Gastrocnemius medialis (tissue), 4 donors: ENCODE data around the gene EFCAB11. TPM values are rescaled to one million over a fixed set of nuclear protein-coding genes. Genes with fewer than 3 reads are reported as not detected.

Source experiments
- ATAC-seq, 2 donors: fragments of 150-250 bp; one replicate each; pipeline ENCODE4 v1.9.1; 2016
- DNase-seq, 2 donors: peaks; one replicate each; pipeline ENCODE4 v3.0.0-alpha.2; 2019
- H3K27ac ChIP-seq, 4 donors: fragments of 200-600 bp; sonication (generic); 1 replicate in 1 of 4; 2 replicates in 3 of 4; pipeline ENCODE4 v1.5.1; 2016 to 2018; ENCODE audit warnings: mild to moderate bottlenecking in 2 of 4, moderate library complexity in 1 of 4
- H3K27me3 ChIP-seq, 3 donors: fragments of 200-600 bp; sonication (generic) in 2 of 3; 1 replicate in 1 of 3; 2 replicates in 2 of 3; pipeline versions ENCODE4 v1.5.1 to v1.6.0; 2016 to 2019; ENCODE audit warnings: mild to moderate bottlenecking in 1 of 3, moderate library complexity in 1 of 3
- H3K36me3 ChIP-seq, 2 donors: fragments of 200-600 bp; sonication (generic) in 1 of 2; one replicate each; pipeline ENCODE4 v1.5.1; 2017 to 2018
- H3K4me1 ChIP-seq, 2 donors: fragments of 200-600 bp; sonication (generic) in 1 of 2; one replicate each; pipeline ENCODE4 v1.5.1; 2016 to 2017; ENCODE audit warnings: mild to moderate bottlenecking in 2 of 2
- H3K4me3 ChIP-seq, 4 donors: fragments of 200-600 bp; sonication (generic) in 3 of 4; 1 replicate in 1 of 4; 2 replicates in 3 of 4; pipeline ENCODE4 v1.5.1; 2016 to 2019; ENCODE audit warnings: mild to moderate bottlenecking in 2 of 4
- H3K9me3 ChIP-seq, 3 donors: fragments of 200-600 bp; sonication (generic) in 2 of 3; 1 replicate in 1 of 3; 2 replicates in 2 of 3; pipeline ENCODE4 v1.5.1; 2016 to 2019
- POLR2A ChIP-seq, 2 donors: fragments of 450-650 bp; IDR thresholded peaks; one replicate each; pipeline ENCODE4 v1.6.1; 2017; ENCODE audit warnings: antibody characterized with exemption in 2 of 2, mild to moderate bottlenecking in 2 of 2, moderate library complexity in 2 of 2
- in situ Hi-C, 4 donors: fragments of 200-750 bp; cut with MboI; loops; one replicate each; pipeline versions ENCODE4 v1.15.0 to v1.8.0; 2017; ENCODE audit warnings: low sequenced_read_pairs in 4 of 4
- intact Hi-C: fragments of 100-400 bp; cut with DNase I; formaldehyde crosslinking; loops from one replicate; pipeline ENCODE4 v1.15.1; 2023; ENCODE audit warnings: low total_unique reads
- total RNA-seq, 4 donors: library from RNA; depleted of rRNA; stranded (reverse); fragments of >200 nt; gene quantifications; one replicate each; pipeline versions ENCODE4 v1.1.0 to v1.2.3, GENCODE V29; 2016
- TF ChIP-seq, protein P1 (sequence below), 5 experiments: fragments of 450-650 bp in 3 of 5; fragments of 200-600 bp in 2 of 5; sonication (generic) in 2 of 5; IDR thresholded peaks in 4 of 5; conservative IDR thresholded peaks in 1 of 5; 1 replicate in 4 of 5; 2 replicates in 1 of 5; pipeline ENCODE4 v1.5.1; 2016 to 2019; ENCODE audit warnings: antibody characterized with exemption in 5 of 5, mild to moderate bottlenecking in 3 of 5, moderate library complexity in 3 of 5

Gene EFCAB11
- total RNA-seq, 4 donors from 2014 or later, result 0.69 to 1.6 (median 1.6) TPM

DNA sequence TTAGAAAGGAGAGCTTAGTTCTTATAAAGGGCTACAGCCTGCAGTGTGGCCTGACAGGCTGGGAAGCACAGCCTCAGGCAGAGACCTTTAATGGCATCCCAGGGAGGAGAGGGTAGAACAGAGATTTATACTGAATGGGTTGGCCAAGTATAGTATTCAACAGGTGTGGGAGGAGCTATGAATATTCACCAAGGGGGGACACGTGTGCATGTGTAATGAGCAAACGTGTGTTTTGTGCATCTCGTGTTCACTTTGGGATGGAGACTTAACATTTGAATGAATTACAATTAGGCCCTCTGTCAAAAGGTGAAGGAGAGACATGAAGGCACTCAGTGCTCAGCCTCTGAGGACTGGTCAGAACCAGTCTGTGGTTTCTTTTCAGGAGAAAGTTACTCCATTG, 6.4 kb upstream of the EFCAB11 start:
- Histone ChIP-seq H3K27me3 (no peaks in the 10 kb centered on the region), H3K4me1 (peaks cover 7 to 8% of the 10 kb centered on the region in 2 donors), H3K27ac (no peak overlapping the region), H3K4me3 (no peak overlapping the region), H3K36me3 (peaks cover 0 to 13% of the 10 kb centered on the region in 2 donors), H3K9me3 (no peaks in the 10 kb centered on the region)
- in situ Hi-C loops, result loop anchor here (25.0 kb wide), 2 partner anchors 301 to 801 kb away; partner anchors contain the start of gene PSMC1 (in 2 of the 4)
- ATAC-seq, result no peak
- TF ChIP-seq, protein P1, sequence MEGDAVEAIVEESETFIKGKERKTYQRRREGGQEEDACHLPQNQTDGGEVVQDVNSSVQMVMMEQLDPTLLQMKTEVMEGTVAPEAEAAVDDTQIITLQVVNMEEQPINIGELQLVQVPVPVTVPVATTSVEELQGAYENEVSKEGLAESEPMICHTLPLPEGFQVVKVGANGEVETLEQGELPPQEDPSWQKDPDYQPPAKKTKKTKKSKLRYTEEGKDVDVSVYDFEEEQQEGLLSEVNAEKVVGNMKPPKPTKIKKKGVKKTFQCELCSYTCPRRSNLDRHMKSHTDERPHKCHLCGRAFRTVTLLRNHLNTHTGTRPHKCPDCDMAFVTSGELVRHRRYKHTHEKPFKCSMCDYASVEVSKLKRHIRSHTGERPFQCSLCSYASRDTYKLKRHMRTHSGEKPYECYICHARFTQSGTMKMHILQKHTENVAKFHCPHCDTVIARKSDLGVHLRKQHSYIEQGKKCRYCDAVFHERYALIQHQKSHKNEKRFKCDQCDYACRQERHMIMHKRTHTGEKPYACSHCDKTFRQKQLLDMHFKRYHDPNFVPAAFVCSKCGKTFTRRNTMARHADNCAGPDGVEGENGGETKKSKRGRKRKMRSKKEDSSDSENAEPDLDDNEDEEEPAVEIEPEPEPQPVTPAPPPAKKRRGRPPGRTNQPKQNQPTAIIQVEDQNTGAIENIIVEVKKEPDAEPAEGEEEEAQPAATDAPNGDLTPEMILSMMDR (IDR thresholded peaks at IDR 0.05 in 4 of 5, conservative IDR thresholded peaks at IDR 0.05 in 1 of 5), result no peak
- no peak for TF ChIP-seq POLR2A (IDR thresholded peaks at IDR 0.05)
- DNase-seq, result no peak
- intact Hi-C loops, result no loop called here

DNA sequence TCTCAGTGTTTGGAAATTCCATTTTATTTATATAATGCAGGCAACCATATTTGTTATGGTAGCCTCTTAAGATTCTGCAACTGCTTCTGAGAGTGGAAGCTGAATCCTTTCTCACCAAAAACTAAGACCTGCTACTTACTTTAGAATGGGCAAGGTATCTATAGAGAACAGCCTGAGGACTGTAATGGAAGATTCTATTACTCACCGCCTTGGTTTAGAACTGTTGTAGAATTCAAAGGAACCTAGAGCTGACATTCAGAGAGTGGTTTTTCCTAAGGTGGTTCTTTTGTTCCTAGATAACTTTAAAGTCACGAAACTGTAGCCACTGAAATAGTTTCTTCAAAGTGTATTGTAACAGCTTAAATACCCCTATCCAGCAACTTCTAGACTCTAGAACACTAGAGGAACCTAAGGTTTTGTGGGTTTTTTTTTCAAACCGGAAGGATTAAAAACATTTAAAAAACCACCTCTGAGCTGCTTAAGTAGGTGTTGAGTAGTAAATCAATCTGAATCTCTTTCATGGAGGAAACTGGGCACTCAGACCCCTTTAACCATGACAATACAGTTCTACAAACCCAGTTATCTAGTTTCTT, 5.4 kb upstream of the EFCAB11 start:
- intact Hi-C loops (loop anchor here (5.0 to 10.0 kb wide), 6 partner anchors 422 to 1968 kb away; partner anchors contain the start of genes FOXN3, GALC, PTPN21 and SPATA7), in situ Hi-C loops (loop anchor here (25.0 kb wide), 2 partner anchors 302 to 802 kb away; partner anchors contain the start of gene PSMC1 (in 2 of the 4))
- H3K4me3 ChIP-seq, result no peak overlapping the region

DNA sequence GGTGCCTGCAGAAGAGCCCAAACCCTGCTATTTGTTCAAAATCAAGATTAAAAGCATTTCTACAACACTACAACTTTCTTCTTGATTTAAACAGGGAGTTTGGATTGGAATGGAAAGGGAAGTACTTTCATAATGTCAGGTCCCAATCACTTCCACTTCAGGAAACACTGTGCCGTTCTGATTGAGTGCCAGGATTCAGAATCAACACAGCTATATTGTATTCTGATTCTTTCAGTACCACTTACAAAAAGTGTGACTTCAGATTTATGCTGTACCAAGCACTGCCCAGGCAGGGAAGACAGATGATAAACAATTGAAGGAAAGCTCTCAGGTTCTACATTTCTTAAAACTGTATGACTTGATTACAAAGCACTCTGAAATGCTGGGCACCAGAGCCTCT, 4.4 kb upstream of the EFCAB11 start:
- no peak overlapping the region for H3K4me3 ChIP-seq
- no peak for DNase-seq
- in situ Hi-C loops, result loop anchor here (25.0 kb wide), 2 partner anchors 303 to 803 kb away; partner anchors contain the start of gene PSMC1 (in 2 of the 4)
- TF ChIP-seq, protein P1 (IDR thresholded peaks at IDR 0.05 in 4 of 5, conservative IDR thresholded peaks at IDR 0.05 in 1 of 5), result no peak
- TF ChIP-seq POLR2A (IDR thresholded peaks at IDR 0.05), result no peak
- H3K4me1 ChIP-seq, result peaks cover 10% of the 10 kb centered on the region in 2 donors
- intact Hi-C loops, result loop anchor here (5.0 to 10.0 kb wide), 6 partner anchors 423 to 1967 kb away; partner anchors contain the start of genes FOXN3, GALC, PTPN21 and SPATA7
- no peaks in the 10 kb centered on the region for H3K27me3 ChIP-seq
- H3K36me3 ChIP-seq, result peaks cover 0 to 10% of the 10 kb centered on the region in 2 donors
- no peak for ATAC-seq
- no peaks in the 10 kb centered on the region for H3K9me3 ChIP-seq
- H3K27ac ChIP-seq, result no peak overlapping the region

More for the DNA sequence above, 5.4 kb upstream of the EFCAB11 start:
- no peak for TF ChIP-seq POLR2A (IDR thresholded peaks at IDR 0.05)
- TF ChIP-seq, protein P1 (IDR thresholded peaks at IDR 0.05 in 4 of 5, conservative IDR thresholded peaks at IDR 0.05 in 1 of 5), result no peak
- no peaks in the 10 kb centered on the region for H3K27me3 ChIP-seq
- no peak for DNase-seq
- H3K27ac ChIP-seq, result no peak overlapping the region
- ATAC-seq, result no peak
- H3K4me1 ChIP-seq, result peaks cover 7 to 8% of the 10 kb centered on the region in 2 donors
- H3K9me3 ChIP-seq, result no peaks in the 10 kb centered on the region
- H3K36me3 ChIP-seq, result peaks cover 0 to 13% of the 10 kb centered on the region in 2 donors

DNA sequence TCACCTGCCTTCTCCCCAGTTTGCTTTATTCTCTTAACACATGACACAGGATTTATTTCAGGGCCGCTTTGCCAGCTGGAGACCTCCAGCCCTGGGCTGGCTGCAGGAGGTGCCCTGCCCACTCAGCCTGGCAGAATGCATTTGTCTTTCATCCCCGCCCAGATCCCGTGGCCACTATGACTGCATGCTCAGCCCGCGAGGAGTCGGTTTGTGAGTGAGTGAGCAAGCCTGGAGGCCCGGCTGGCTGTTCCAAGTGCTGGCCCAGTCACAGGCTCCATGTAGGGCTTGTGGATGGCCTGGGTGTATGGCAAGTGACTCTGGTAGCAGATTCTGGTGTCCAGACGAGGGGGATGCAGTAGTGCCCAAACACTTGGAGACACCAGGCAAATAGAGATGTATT, 3.3 kb upstream of the EFCAB11 start:
- ATAC-seq (no peak), DNase-seq (no peak)
- intact Hi-C loops, result loop anchor here (5.0 to 10.0 kb wide), 6 partner anchors 425 to 1965 kb away; partner anchors contain the start of genes FOXN3, GALC, PTPN21 and SPATA7
- in situ Hi-C loops, result loop anchor here (25.0 kb wide), 2 partner anchors 305 to 805 kb away; partner anchors contain the start of gene PSMC1 (in 2 of the 4)
- no peaks in the 10 kb centered on the region for H3K36me3 ChIP-seq
- no peaks in the 10 kb centered on the region for H3K9me3 ChIP-seq
- no peak overlapping the region for H3K27ac ChIP-seq
- H3K4me1 ChIP-seq, result peaks cover 10 to 13% of the 10 kb centered on the region in 2 donors
- no peaks in the 10 kb centered on the region for H3K27me3 ChIP-seq
- no peak overlapping the region for H3K4me3 ChIP-seq
- TF ChIP-seq, protein P1 (IDR thresholded peaks at IDR 0.05 in 4 of 5, conservative IDR thresholded peaks at IDR 0.05 in 1 of 5), result no peak
- TF ChIP-seq POLR2A (IDR thresholded peaks at IDR 0.05), result no peak
